Mesendoderm (in vitro differentiated cells): ENCODE measurements around the gene CDKN1C.
A peak's percentile ranks its signal among the peaks of the same experiment; 100 is the strongest.

ENCODE experiments used
- DNase-seq: peaks from one replicate; pipeline ENCODE4 v3.0.0; 2013
- H2AK5ac ChIP-seq: 2 replicates; pipeline ENCODE4 v1.6.1; 2013; ENCODE audit warnings: low read length, inconsistent platforms
- H2BK120ac ChIP-seq: 2 replicates; pipeline ENCODE4 v1.6.1; 2013; ENCODE audit warnings: low read depth, mild to moderate bottlenecking, low read length, moderate library complexity, mixed read lengths
- H2BK15ac ChIP-seq: replicated peaks from 2 replicates; pipeline ENCODE4 v1.6.1; 2013; ENCODE audit warnings: low read depth, mild to moderate bottlenecking, moderate library complexity
- H2BK5ac ChIP-seq: 2 replicates; pipeline ENCODE4 v1.6.1; 2013; ENCODE audit warnings: low read length, inconsistent platforms
- H3K18ac ChIP-seq: 2 replicates; pipeline ENCODE4 v1.6.1; 2013; ENCODE audit warnings: mild to moderate bottlenecking, low read length, mixed read lengths
- H3K23ac ChIP-seq: one replicate; pipeline ENCODE4 v1.6.1; 2013; ENCODE audit warnings: low read length
- H3K27ac ChIP-seq: 2 replicates; pipeline ENCODE4 v1.5.1; 2013; ENCODE audit warnings: low read depth, mild to moderate bottlenecking, inconsistent platforms, low read length, moderate library complexity
- H3K27me3 ChIP-seq: 2 replicates; pipeline ENCODE4 v1.6.1; 2013; ENCODE audit warnings: low read length, control low read depth, mild to moderate bottlenecking, inconsistent platforms; ENCODE audit not compliant: insufficient read depth, poor library complexity
- H3K36me3 ChIP-seq: 2 replicates; pipeline ENCODE4 v1.6.1; 2013; ENCODE audit warnings: low read length, inconsistent platforms; ENCODE audit not compliant: control insufficient read depth, insufficient read depth
- H3K4ac ChIP-seq: one replicate; pipeline ENCODE4 v1.6.1; 2013; ENCODE audit warnings: low read depth, mild to moderate bottlenecking, low read length, moderate library complexity
- H3K4me1 ChIP-seq: 2 replicates; pipeline ENCODE4 v1.6.1; 2013; ENCODE audit warnings: low read depth, low read length, inconsistent platforms; ENCODE audit not compliant: control insufficient read depth
- H3K4me2 ChIP-seq: 2 replicates; pipeline ENCODE4 v1.6.1; 2013; ENCODE audit warnings: low read length
- H3K4me3 ChIP-seq: 2 replicates; pipeline ENCODE4 v1.5.1; 2013; ENCODE audit warnings: mild to moderate bottlenecking, low read length
- H3K56ac ChIP-seq: one replicate; pipeline ENCODE4 v1.6.1; 2013; ENCODE audit warnings: low read length
- H3K79me1 ChIP-seq: 2 replicates; pipeline ENCODE4 v1.6.1; 2013; ENCODE audit warnings: low read length, inconsistent platforms
- H3K79me2 ChIP-seq: 2 replicates; pipeline ENCODE4 v1.6.1; 2013; ENCODE audit warnings: mild to moderate bottlenecking, low read length; ENCODE audit not compliant: control insufficient read depth, insufficient read depth
- H3K9ac ChIP-seq: 2 replicates; pipeline ENCODE4 v1.6.1; 2013; ENCODE audit warnings: low read length, inconsistent platforms
- H4K5ac ChIP-seq: one replicate; pipeline ENCODE4 v1.6.1; 2013; ENCODE audit warnings: low read length
- H4K8ac ChIP-seq: one replicate; pipeline ENCODE4 v1.6.1; 2013; ENCODE audit warnings: low read depth, mild to moderate bottlenecking, control low read depth, low read length, moderate library complexity
- WGBS: extraction: QIAGEN DNeasy Blood & Tissue Kit; methylation state at CpG from one replicate; pipeline ENCODE4 v1.1.7; 2013; ENCODE audit warnings: low lambda C conversion rate, missing lambda C conversion rate; ENCODE audit not compliant: insufficient coverage; ENCODE audit errors: extremely low coverage; 5-methylcytosine and 5-hydroxymethylcytosine counted together

The CDKN1C gene

DNA sequence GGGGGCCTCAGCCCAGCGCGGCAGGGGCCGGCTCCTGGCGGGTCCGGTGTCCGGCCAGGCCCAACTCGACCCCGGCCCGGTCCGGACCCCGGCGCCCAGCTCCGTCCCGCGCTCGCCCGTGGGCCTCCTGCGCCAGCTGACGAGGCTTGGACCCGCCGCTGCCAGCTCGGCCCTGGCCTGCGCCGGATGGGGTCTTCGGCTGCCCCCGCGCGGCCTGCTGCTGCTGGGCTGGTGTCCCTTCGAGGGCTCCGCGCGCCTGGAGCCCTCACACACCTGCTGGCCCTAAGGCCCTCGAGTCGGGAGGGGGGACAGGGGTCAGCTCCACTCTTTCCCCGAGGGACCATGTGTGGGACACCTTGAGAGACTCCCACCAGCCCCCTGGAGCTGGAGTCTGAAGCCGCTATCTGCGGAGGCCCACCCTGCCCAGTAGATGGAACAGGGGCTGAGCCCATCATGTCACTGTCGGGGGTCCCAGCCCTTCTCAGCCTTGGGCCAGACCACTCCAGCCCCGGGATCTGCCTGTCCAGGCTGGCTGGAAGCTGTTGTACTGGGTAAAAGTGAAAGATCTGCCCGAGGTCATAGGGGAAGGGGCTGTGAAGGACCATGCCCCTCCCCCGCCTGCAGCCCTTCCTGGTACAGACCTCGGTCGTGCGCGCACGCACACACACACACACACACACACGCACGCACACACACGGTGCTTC is 768 bp upstream of the CDKN1C start:
- Histone ChIP-seq H3K4ac (no peak overlapping the region), H3K36me3 (no peaks in the 10 kb centered on the region), H3K18ac (peak overlapping the region; percentile 20), H2AK5ac (no peak overlapping the region), H3K23ac (no peak overlapping the region), H3K27ac (no peak overlapping the region), H3K79me2 (no peaks in the 10 kb centered on the region), H4K5ac (no peak overlapping the region), H2BK120ac (no peak overlapping the region), H3K56ac (peak overlapping the region; percentile 81), H3K4me1 (peaks cover 2% of the 10 kb centered on the region), H3K4me3 (no peak overlapping the region), H2BK5ac (no peak overlapping the region), H4K8ac (no peak overlapping the region), H3K4me2 (peak overlapping the region; percentile 18), H2BK15ac (no peak overlapping the region), H3K9ac (peak overlapping the region; percentile 34), H3K27me3 (peaks cover 5% of the 10 kb centered on the region), H3K79me1 (no peaks in the 10 kb centered on the region)
- no CpG with 5 or more reads among the region's 49 CpGs for WGBS
- peak; percentile 63 for DNase-seq

DNA sequence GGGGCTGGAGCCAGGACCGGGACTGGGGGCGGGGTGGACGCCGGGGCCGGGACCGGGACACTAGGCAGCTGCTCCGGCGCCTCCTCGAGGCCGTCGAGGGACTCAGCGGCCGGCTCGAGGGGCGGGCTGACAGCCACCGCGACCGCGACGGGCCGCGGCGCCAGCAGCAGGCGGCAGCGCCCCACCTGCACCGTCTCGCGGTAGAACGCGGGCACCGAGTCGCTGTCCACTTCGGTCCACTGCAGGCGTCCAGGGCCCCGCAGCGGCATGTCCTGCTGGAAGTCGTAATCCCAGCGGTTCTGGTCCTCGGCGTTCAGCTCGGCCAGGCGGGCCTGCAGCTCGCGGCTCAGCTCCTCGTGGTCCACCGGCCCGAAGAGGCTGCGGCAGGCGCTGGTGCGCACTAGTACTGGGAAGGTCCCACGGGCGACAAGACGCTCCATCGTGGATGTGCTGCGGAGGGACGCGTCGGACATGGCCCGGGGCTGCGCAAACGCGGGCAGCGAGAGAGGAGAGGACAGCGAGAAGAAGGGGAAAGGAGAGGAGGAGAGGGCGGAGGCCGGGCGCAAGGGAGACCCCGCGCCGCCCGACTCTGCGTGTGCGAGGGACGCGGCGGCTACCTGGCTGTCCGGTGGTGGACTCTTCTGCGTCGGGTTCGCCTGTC is 428 bp downstream of the CDKN1C start:
- Histone ChIP-seq H3K36me3 (no peaks in the 10 kb centered on the region), H3K27ac (no peak overlapping the region), H3K4me1 (peaks cover 2% of the 10 kb centered on the region), H4K5ac (no peak overlapping the region), H3K18ac (peak overlapping the region; percentile 60), H3K27me3 (peaks cover 5% of the 10 kb centered on the region), H3K23ac (peak overlapping the region; percentile 3), H3K79me2 (no peaks in the 10 kb centered on the region), H2AK5ac (no peak overlapping the region), H2BK120ac (no peak overlapping the region), H2BK15ac (no peak overlapping the region), H3K4me3 (no peak overlapping the region), H4K8ac (no peak overlapping the region), H3K79me1 (no peaks in the 10 kb centered on the region), H3K4me2 (peak overlapping the region; percentile 55), H3K4ac (no peak overlapping the region), H3K56ac (peak overlapping the region; percentile 84), H2BK5ac (no peak overlapping the region), H3K9ac (peak overlapping the region; percentile 73)
- no CpG with 5 or more reads among the region's 80 CpGs for WGBS
- peak; percentile 68 for DNase-seq

DNA sequence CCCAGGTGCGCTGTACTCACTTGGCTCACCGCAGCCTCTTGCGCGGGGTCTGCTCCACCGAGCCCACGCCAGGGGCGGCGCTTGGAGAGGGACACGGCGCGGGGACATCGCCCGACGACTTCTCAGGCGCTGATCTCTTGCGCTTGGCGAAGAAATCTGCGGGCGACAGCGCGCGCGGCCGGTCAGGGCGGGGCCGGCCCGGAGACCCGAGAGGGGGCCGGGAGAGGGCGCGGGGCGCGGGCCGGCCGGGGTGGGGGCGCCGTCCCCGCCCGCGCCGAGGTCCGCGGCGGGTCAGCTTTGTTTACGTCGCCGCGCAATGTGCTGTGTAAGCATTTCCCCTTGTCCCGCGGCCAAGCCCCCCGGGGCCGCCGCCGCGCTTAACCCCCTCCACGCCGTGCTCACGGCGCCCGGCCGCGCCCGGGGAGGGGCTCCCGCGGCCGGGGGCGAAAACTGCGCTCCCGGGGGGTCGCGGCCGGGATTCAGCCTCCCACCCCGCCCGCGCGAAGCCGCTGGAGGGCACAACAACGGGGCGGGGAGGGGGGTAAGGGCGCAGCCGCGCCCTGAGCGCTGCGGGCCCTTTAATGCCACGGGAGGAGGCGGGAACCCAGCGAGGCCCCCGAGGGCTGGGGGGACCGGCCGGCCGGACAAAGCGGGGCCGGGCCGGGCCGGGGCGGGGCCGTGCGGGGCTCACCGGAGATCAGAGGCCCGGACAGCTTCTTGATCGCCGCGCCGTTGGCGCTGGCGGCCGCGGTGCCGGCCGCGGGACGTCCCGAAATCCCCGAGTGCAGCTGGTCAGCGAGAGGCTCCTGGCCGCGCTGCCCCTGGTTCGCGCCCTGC is 1.4 kb downstream of the CDKN1C start:
- H3K4me3 ChIP-seq, result peak overlapping the region; percentile 20
- H3K27ac ChIP-seq, result no peak overlapping the region
- no peaks in the 10 kb centered on the region for H3K36me3 ChIP-seq
- H2BK15ac ChIP-seq, result no peak overlapping the region
- peaks cover 2% of the 10 kb centered on the region for H3K4me1 ChIP-seq
- H3K4me2 ChIP-seq, result peak overlapping the region; percentile 54
- no peaks in the 10 kb centered on the region for H3K79me2 ChIP-seq
- H3K18ac ChIP-seq, result peak overlapping the region; percentile 60
- H2BK5ac ChIP-seq, result no peak overlapping the region
- H3K9ac ChIP-seq, result peak overlapping the region; percentile 68
- no CpG with 5 or more reads among the region's 119 CpGs for WGBS
- no peak for DNase-seq
- H3K56ac ChIP-seq, result peak overlapping the region; percentile 67
- no peak overlapping the region for H2AK5ac ChIP-seq
- H4K5ac ChIP-seq, result no peak overlapping the region
- no peaks in the 10 kb centered on the region for H3K79me1 ChIP-seq
- no peak overlapping the region for H3K4ac ChIP-seq
- peaks cover 5% of the 10 kb centered on the region for H3K27me3 ChIP-seq
- H4K8ac ChIP-seq, result no peak overlapping the region
- no peak overlapping the region for H3K23ac ChIP-seq
- H2BK120ac ChIP-seq, result no peak overlapping the region

DNA sequence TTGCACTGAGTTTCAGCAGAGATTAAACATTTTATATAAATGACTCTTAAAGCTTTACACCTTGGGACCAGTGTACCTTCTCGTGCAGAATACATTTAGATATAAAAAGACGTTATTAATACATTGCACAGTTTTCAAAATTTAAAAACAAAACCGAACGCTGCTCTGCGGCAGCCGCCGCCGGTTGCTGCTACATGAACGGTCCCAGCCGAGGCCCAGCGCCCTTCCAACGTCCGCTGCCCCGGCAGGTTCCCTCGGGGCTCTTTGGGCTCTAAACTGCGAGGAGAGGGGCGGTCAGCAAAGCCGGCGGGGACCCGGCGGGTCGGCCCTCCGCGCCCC is 2.0 kb downstream of the CDKN1C start:
- WGBS, result no CpG with 5 or more reads among the region's 24 CpGs
- Histone ChIP-seq H3K4ac (no peak overlapping the region), H3K4me2 (peak overlapping the region; percentile 52), H2BK5ac (no peak overlapping the region), H3K9ac (peak overlapping the region; percentile 68), H3K79me2 (no peaks in the 10 kb centered on the region), H2BK120ac (no peak overlapping the region), H3K18ac (no peak overlapping the region), H3K4me1 (peaks cover 2% of the 10 kb centered on the region), H3K56ac (peak overlapping the region; percentile 67), H3K4me3 (peak overlapping the region; percentile 20), H3K27ac (no peak overlapping the region), H2AK5ac (no peak overlapping the region), H2BK15ac (no peak overlapping the region), H3K36me3 (no peaks in the 10 kb centered on the region), H3K79me1 (no peaks in the 10 kb centered on the region), H4K8ac (no peak overlapping the region), H3K23ac (no peak overlapping the region), H3K27me3 (peaks cover 5% of the 10 kb centered on the region), H4K5ac (no peak overlapping the region)
- no peak for DNase-seq

DNA sequence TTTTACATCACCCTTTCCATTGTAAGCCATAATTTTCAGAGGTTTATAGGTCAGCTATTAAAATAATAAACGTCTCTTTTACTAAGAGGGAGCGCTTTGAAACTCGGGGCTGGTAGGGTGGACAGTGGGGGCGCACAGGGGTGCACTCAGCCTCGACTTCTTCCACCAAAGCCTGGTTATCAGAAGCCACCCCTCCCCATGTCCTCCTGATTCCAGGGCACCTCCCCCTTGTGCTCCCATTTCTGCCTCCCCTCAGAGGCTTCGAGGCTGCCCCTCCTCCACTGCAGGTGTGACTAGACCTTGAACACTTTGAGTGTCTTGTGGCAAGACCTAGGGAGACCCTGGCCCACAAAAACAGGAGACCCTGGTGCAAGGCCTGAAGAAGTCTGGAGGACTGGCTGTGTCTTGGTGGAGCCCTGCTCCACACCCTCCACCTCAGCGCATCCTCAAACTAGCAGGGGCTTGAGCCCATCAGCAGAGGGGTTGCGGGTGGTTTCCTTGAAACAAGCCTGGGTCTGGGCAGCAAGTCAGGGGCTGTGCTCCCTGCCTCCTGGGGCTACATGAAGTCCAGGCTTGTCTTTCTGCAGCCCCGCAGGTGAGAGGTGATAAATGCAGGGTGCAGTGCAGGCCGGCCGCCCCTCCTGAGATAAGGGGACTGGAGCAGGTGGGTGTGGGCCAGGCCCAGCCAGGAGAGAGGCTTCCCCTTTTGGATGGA is 3.0 kb downstream of the CDKN1C start:
- WGBS, result no CpG with 5 or more reads among the region's 11 CpGs

More for the DNA sequence above, 3.0 kb downstream of the CDKN1C start:
- Histone ChIP-seq H2AK5ac (no peak overlapping the region), H3K4me3 (no peak overlapping the region), H3K9ac (no peak overlapping the region), H3K79me1 (no peaks in the 10 kb centered on the region), H3K4ac (no peak overlapping the region), H2BK5ac (no peak overlapping the region), H3K36me3 (no peaks in the 10 kb centered on the region), H3K23ac (no peak overlapping the region), H3K79me2 (no peaks in the 10 kb centered on the region), H3K4me1 (peaks cover 2% of the 10 kb centered on the region), H3K56ac (no peak overlapping the region), H3K4me2 (no peak overlapping the region), H2BK120ac (no peak overlapping the region), H4K5ac (no peak overlapping the region), H3K27ac (no peak overlapping the region), H3K18ac (no peak overlapping the region), H3K27me3 (peaks cover 5% of the 10 kb centered on the region), H4K8ac (no peak overlapping the region), H2BK15ac (no peak overlapping the region)
- DNase-seq, result no peak
